ENCODE results near the gene TM6SF1.

Gene TM6SF1

GRCh38 chr15:83185561-83185960 lies 78.1 kb downstream of the TM6SF1 start:
- H3K4me3 ChIP-seq (ENCODE audit: low read depth, low read length): no peak overlapping the region
- no peak for TF ChIP-seq POLR2A (IDR thresholded peaks at IDR 0.05; ENCODE audit: extremely low read depth, insufficient read length)
- no peak for TF ChIP-seq MYC (IDR thresholded peaks at IDR 0.05; ENCODE audit: low read depth, low read length)
- TF ChIP-seq CTCF (IDR thresholded peaks at IDR 0.05; ENCODE audit: low read depth, low read length): no peak
- TF ChIP-seq MAX (IDR thresholded peaks at IDR 0.05; ENCODE audit: low read depth, low read length): no peak
- no peak for DNase-seq (ENCODE audit: low read depth)
